Activated naive CD4-positive, alpha-beta T cell treated with anti-CD3 and anti-CD28 coated beads, Interleukin-2, amount 10 ng/mL, durations not matched to agents 7 days and 5 days (primary cell): Measurements from ENCODE around the gene ABCB1.
"Not testable (repeated sequence)": the region's sequence is repeated elsewhere in the genome, so short reads cannot be mapped to it uniquely, and the experiment has no call there.

ENCODE experiments used
- CTCF ChIA-PET: fragments of 350-600 bp; sonication (Branson Sonifier 250); formaldehyde crosslinking; loops from one replicate; lab custom pipeline; 2021; ENCODE audit warnings: antibody characterized with exemption; lab: Charles Lee
- DNase-seq: peaks from one replicate; pipeline ENCODE4 v3.0.0-alpha.2; 2020
- H3K27ac Mint-ChIP-seq: one replicate; pipeline ENCODE4 v1.8.0; 2021; ENCODE audit warnings: mild to moderate bottlenecking, moderate library complexity, mixed read lengths
- H3K27me3 Mint-ChIP-seq: one replicate; pipeline ENCODE4 v1.8.0; 2021; ENCODE audit warnings: mild to moderate bottlenecking, mixed read lengths
- H3K36me3 Mint-ChIP-seq: one replicate; pipeline ENCODE4 v1.8.0; 2021; ENCODE audit warnings: mixed read lengths
- H3K4me1 Mint-ChIP-seq: one replicate; pipeline ENCODE4 v1.8.0; 2021; ENCODE audit warnings: mixed read lengths
- H3K4me3 Mint-ChIP-seq: one replicate; pipeline ENCODE4 v1.8.0; 2021; ENCODE audit warnings: mild to moderate bottlenecking, moderate library complexity, mixed read lengths
- H3K9me3 Mint-ChIP-seq: one replicate; pipeline ENCODE4 v1.8.0; 2021; ENCODE audit warnings: mixed read lengths

Gene ABCB1

DNA sequence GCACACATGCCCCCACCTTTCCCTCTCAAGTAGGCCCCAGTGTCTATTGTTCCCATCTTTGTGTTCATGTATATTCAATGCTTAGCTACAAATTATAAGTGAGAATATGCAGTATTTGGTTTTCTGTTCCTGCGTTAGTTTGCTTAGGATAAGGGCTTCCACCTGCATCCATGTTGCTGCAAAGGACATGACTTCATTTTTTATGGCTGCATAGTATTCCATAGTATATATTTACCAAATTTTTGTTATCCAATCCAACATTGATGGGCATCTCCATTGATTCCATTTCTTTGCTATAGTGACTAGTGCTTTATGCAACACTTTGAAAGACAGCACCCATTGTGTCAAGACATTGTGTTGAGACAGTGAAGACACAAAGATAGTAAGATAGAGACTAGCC, 106.2 kb downstream of the ABCB1 start:
- Mint-ChIP-seq H3K9me3 (no peaks in the 10 kb centered on the region), H3K27ac (no peak overlapping the region), H3K4me1 (no peaks in the 10 kb centered on the region), H3K4me3 (no peak overlapping the region), H3K36me3 (no peaks in the 10 kb centered on the region), H3K27me3 (peaks cover 4% of the 10 kb centered on the region)
- CTCF ChIA-PET = interaction anchor here (0.6 kb wide), 1 partner anchor 10 kb away, joined by 3 read pairs; no protein-coding TSS in a partner anchor
- DNase-seq = no peak

DNA sequence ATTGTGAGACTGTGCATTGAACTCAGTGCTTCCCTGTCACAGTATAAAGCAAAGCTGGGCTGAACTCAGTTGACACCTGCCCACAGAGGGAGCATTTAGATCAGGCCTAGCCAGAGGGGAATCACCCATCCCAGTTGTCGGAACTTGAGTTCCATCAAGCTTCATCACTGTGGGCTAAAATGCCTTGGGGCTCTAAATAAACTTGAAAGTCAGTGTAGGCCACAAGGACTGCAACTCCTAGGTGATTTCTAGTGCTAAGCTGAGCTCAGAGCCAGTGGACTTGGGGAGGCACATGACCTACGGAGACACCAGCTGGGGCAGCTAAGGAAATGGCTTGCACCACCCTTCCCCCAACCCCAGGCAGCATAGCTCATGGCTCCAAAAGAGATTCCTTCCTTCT, 117.6 kb downstream of the ABCB1 start:
- CTCF ChIA-PET = no interaction called here
- peaks cover 9% of the 10 kb centered on the region for H3K27me3 Mint-ChIP-seq
- no peak overlapping the region for H3K27ac Mint-ChIP-seq
- no peak for DNase-seq
- no peak overlapping the region for H3K4me3 Mint-ChIP-seq
- H3K9me3 Mint-ChIP-seq = no peaks in the 10 kb centered on the region
- no peaks in the 10 kb centered on the region for H3K4me1 Mint-ChIP-seq
- no peaks in the 10 kb centered on the region for H3K36me3 Mint-ChIP-seq

DNA sequence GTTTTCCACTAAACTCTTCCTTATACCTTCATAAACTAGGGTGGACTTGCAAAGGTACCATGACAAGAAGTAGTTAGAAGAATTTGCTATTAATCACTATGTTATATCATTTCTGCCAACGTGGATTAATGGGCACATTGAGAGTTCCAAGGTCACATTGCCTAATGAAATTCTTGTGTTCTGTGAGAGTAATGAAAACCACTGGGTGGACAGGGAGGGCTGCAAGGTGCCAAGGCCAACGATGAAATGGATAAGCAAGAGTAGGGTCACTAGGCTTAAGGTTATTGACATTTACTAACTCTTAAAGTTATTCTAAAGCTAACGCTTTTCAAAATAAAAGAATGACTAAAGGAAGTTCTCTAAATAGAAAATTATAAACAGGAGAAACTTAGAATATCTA, 118.6 kb downstream of the ABCB1 start:
- CTCF ChIA-PET = no interaction called here
- Mint-ChIP-seq H3K27me3 (peaks cover 6% of the 10 kb centered on the region), H3K9me3 (no peaks in the 10 kb centered on the region)

DNA sequence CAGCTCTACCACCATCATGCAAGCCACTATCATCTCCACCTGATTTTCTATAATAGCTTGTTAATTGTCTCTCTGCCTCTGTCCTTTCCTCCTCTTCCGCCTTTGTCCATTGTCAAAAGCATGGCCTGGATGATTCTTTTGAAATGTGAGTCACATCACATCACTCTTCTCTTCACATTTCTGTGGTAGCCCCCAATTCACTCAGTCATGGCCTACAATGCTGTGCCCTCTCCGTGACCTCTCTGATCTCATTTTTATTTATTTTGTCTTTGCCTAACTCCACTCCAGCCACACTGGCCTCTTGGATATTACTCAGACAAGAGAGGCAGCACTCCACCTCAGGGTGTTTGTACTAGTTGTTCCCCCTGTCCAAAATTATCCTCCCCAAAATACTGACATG, 120.3 kb downstream of the ABCB1 start:
- H3K27me3 Mint-ChIP-seq = peaks cover 22% of the 10 kb centered on the region
- no peak overlapping the region for H3K27ac Mint-ChIP-seq
- DNase-seq = no peak
- H3K4me1 Mint-ChIP-seq = peaks cover 6% of the 10 kb centered on the region
- CTCF ChIA-PET = no interaction called here
- no peaks in the 10 kb centered on the region for H3K9me3 Mint-ChIP-seq
- H3K4me3 Mint-ChIP-seq = no peak overlapping the region
- no peaks in the 10 kb centered on the region for H3K36me3 Mint-ChIP-seq

More for the DNA sequence above, 118.6 kb downstream of the ABCB1 start:
- DNase-seq = no peak
- Mint-ChIP-seq H3K4me1 (no peaks in the 10 kb centered on the region), H3K4me3 (no peak overlapping the region), H3K36me3 (no peaks in the 10 kb centered on the region), H3K27ac (no peak overlapping the region)

DNA sequence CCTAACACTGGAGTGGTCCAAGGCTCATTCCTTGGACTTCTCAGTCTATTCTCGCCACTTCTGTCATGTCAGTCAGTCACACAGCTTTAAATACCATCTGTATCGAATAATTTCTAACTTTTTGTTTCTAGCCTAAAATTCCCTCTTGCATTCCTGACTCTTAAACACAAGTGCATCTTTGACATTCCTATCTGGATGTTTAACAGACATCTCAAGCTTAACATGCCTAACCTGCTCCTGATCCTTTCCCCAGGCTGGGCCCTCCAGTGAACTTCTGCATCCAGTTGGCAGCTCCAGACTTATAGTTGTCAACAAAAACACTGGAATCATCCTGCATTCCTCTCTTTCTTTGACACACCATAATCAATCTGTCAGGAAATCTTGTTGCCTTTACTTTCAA, 120.7 kb downstream of the ABCB1 start:
- no peaks in the 10 kb centered on the region for H3K36me3 Mint-ChIP-seq
- no peak overlapping the region for H3K4me3 Mint-ChIP-seq
- no peak overlapping the region for H3K27ac Mint-ChIP-seq
- H3K27me3 Mint-ChIP-seq = peaks cover 26% of the 10 kb centered on the region
- no peak for DNase-seq
- H3K4me1 Mint-ChIP-seq = peaks cover 9% of the 10 kb centered on the region
- H3K9me3 Mint-ChIP-seq = no peaks in the 10 kb centered on the region
- CTCF ChIA-PET = no interaction called here

DNA sequence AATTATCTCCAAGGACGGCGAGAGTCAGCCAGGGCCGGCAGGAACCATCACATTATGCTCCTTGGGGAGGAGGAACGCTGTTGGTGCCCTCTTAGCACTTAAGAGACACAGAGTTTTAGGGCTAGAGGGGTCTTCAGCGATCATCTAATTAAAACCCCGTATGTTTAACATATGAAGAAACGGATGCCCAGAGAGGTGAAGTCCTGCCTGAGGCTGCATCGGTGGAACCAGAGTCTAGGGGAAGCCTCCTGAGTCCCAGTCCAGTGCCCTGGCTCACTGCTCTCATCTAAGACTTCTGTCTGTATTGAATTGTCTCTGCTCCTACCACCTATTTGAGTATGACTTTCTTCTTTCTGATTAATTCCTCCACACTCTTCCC, 124.5 kb downstream of the ABCB1 start:
- Mint-ChIP-seq H3K4me3 (no peak overlapping the region), H3K4me1 (peaks cover 14% of the 10 kb centered on the region), H3K27ac (no peak overlapping the region), H3K9me3 (no peaks in the 10 kb centered on the region), H3K36me3 (no peaks in the 10 kb centered on the region), H3K27me3 (peaks cover 37% of the 10 kb centered on the region)
- no peak for DNase-seq
- CTCF ChIA-PET = no interaction called here

DNA sequence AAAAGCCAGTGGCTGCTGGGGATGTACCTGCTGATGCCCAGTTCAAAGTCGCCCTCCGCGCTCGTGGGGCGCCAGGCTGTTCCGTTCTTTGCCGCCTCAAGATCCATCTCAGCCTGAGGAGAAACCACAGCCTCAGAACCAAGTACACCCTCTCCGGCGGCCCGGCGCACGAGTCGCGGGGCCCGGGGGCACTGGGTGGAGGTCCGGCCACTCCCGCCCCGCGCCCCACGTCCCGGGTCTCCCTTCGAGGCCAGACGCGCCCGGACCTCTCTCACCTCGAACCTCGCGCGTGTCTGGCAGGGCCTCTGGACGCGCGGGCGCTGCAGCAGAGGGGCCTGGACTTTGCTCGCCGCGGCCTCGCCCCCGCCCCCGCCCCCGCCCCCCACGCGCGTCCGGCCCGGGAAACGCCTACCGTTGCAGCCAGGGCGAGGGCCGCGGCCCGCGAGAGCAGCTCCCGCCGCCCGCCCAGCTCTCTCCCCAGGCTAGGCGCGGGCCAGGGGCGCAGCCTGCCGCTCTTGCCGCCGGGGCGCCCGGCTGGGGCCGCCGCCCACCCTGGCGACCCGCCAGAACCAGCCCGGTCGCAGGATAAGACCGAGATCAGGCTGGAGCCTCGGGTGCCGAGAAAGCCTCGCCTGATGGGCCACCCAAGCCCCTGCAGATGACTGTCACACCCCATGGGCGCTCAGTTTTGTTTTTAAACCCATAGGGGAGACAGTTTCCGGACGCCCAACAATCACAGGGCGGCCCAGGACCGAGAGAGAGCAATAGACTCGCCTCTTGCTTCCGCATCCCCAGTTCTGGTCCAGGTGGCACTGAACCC, 125.1 kb downstream of the ABCB1 start, which contains the start of gene ABCB4:
TSS of gene ABCB4 (minus strand) at position 322 of the 820 bp plus-strand sequence. CDS start at position 107, 215 bp downstream.
- Mint-ChIP-seq H3K27ac (no peak within 1 kb of the TSS), H3K4me1 (peaks cover 14% of the 10 kb centered on the region), H3K36me3 (no peaks in the 10 kb centered on the region), H3K4me3 (peak within 1 kb of the TSS; percentile 32), H3K9me3 (no peaks in the 10 kb centered on the region), H3K27me3 (peaks cover 37% of the 10 kb centered on the region)
- no peak for DNase-seq
- CTCF ChIA-PET = no interaction called here

DNA sequence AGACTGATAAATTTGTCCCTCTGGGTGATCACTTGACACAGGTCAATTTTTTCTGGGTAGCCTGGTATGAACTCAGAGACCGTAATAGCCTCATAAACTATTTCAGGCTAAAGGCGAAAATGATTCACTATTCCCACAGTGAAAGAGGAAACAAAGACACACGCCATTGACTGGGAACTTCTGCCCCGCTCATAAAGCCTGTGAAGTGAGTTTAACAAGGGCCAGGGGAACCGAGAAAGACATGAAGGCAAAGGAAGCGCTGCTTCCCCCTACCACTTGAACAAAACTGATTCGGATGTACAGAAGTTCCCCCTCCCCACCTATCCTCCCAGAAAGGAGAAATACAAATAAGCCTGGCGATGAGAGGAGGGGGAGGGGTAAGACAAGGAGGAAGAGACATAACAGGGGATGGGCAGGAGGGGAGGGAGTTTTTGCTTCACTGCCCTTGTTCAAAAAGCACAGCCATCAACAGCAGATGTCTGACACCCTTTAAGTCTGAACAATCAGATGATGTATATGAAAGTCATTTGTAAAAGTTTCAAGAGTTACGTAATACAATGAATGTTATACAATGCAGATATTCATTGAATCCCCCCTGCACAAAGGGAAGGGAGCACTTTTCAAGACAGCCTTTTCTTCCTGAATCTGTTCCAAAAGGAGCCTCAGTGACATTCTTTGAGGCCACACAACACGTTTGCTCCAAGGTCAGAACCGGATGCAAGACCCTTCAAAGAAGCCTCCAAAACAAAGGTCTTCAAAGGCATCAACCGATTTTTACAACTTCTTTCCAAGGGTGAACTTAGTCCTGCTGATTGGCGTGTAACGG, 125.9 kb downstream of the ABCB1 start:
- H3K36me3 Mint-ChIP-seq = no peaks in the 10 kb centered on the region
- peaks cover 14% of the 10 kb centered on the region for H3K4me1 Mint-ChIP-seq
- H3K27ac Mint-ChIP-seq = no peak overlapping the region
- H3K9me3 Mint-ChIP-seq = no peaks in the 10 kb centered on the region
- peak overlapping the region; percentile 32 for H3K4me3 Mint-ChIP-seq
- no peak for DNase-seq
- H3K27me3 Mint-ChIP-seq = peaks cover 37% of the 10 kb centered on the region
- CTCF ChIA-PET = no interaction called here

DNA sequence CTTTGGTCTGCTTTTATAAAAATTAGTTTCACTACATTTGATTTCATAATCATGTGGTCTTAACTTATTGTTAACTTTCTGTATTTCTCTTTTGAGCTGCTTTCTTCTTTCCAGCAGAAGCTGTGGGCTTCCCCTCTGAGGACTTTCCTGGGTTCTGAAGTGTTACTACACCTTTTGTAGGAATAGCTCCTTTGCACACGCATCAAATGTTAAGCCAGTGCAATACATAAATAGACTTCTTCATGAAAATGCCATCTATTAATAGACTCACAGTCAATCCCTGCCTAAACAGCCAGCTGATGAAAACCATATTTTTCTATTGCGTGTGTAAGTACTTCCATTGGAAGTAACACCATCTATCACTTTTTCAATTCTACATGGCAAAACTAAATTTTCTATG, 126.7 kb downstream of the ABCB1 start:
- Mint-ChIP-seq H3K4me3 (no peak overlapping the region), H3K27ac (no peak overlapping the region), H3K4me1 (peaks cover 14% of the 10 kb centered on the region), H3K9me3 (no peaks in the 10 kb centered on the region), H3K36me3 (no peaks in the 10 kb centered on the region), H3K27me3 (peaks cover 37% of the 10 kb centered on the region)
- CTCF ChIA-PET = no interaction called here
- no peak for DNase-seq

DNA sequence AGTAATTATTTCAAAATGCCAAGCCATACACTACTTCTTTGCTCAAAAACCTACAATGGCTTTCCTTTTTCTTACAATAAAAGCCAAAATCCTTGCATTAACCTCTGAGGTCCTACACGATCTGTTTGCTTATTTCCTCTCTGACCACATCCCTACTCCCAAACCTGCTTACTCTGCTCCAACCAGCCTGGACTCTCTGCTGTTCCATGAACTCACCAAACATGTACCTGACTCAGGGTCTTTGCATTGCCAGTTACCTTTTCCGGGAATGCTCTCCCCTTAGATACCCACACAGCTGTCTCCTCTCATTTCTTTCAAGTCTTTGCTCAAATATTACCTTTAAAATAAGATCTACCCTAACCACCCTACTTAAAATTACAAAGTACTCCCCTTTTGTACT, 127.5 kb downstream of the ABCB1 start:
- peaks cover 37% of the 10 kb centered on the region for H3K27me3 Mint-ChIP-seq
- DNase-seq = no peak
- H3K4me1 Mint-ChIP-seq = peaks cover 14% of the 10 kb centered on the region
- CTCF ChIA-PET = no interaction called here
- H3K36me3 Mint-ChIP-seq = no peaks in the 10 kb centered on the region
- no peak overlapping the region for H3K4me3 Mint-ChIP-seq
- no peak overlapping the region for H3K27ac Mint-ChIP-seq
- no peaks in the 10 kb centered on the region for H3K9me3 Mint-ChIP-seq

DNA sequence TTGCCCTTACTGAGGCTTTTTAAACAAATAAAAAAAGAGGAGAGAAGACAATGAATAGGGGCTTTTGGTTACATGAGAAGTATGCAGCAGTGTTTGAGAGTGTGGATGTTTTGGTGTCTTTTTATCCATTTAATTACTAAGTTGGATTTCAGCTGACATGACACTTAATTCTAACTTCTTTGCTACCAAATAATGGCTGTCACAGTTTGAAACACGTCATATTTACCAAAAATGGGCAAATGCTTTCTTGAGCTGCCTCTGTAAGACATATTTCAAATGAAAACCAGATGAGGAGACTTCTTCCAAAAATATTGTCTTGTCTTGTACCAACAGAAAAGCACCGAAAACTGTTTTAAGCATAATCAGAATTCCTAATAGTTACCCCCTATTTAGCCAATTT, 129.2 kb downstream of the ABCB1 start:
- CTCF ChIA-PET = no interaction called here

DNA sequence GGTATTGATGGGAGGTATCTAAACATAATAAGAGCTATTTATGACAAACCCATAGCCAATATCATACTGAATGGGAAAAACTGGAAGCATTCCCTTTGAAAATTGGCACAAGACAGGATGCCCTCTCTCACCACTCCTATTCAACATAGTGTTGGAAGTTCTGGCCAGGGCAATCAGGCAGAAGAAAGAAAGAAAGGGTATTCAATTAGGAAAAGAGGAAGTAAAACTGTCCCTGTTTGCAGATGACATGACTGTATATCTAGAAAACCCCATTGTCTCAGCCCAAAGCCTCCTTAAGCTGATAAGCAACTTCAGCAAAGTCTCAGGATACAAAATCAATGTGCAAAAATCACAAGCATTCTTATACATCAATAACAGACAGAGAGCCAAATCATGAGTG, 131.5 kb downstream of the ABCB1 start:
- H3K36me3 Mint-ChIP-seq, H3K4me1 Mint-ChIP-seq, H3K4me3 Mint-ChIP-seq, H3K9me3 Mint-ChIP-seq, DNase-seq, H3K27ac Mint-ChIP-seq, CTCF ChIA-PET: not testable (repeated sequence)
- peaks cover 16% of the 10 kb centered on the region for H3K27me3 Mint-ChIP-seq

More for the DNA sequence above, 129.2 kb downstream of the ABCB1 start:
- Mint-ChIP-seq H3K36me3 (no peaks in the 10 kb centered on the region), H3K4me1 (peaks cover 14% of the 10 kb centered on the region), H3K27ac (no peak overlapping the region), H3K27me3 (peaks cover 28% of the 10 kb centered on the region), H3K4me3 (no peak overlapping the region), H3K9me3 (no peaks in the 10 kb centered on the region)
- DNase-seq = no peak

DNA sequence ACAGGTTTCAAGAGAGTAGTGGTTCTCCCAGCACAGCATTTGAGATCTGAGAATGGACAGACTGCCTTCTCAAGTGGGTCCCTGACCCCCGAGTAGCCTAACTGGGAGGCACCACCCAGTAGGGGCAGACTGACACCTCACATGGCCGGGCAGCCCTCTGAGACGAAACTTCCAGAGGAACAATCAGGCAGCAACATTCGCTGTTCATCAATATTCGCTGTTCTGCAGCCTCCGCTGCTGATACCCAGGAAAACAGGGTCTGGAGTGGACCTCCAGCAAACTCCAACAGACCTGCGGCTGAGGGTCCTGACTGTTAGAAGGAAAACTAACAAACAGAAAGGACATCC, 135.2 kb downstream of the ABCB1 start:
- H3K27me3 Mint-ChIP-seq, CTCF ChIA-PET, DNase-seq, H3K36me3 Mint-ChIP-seq, H3K27ac Mint-ChIP-seq, H3K4me1 Mint-ChIP-seq, H3K9me3 Mint-ChIP-seq, H3K4me3 Mint-ChIP-seq: not testable (repeated sequence)

DNA sequence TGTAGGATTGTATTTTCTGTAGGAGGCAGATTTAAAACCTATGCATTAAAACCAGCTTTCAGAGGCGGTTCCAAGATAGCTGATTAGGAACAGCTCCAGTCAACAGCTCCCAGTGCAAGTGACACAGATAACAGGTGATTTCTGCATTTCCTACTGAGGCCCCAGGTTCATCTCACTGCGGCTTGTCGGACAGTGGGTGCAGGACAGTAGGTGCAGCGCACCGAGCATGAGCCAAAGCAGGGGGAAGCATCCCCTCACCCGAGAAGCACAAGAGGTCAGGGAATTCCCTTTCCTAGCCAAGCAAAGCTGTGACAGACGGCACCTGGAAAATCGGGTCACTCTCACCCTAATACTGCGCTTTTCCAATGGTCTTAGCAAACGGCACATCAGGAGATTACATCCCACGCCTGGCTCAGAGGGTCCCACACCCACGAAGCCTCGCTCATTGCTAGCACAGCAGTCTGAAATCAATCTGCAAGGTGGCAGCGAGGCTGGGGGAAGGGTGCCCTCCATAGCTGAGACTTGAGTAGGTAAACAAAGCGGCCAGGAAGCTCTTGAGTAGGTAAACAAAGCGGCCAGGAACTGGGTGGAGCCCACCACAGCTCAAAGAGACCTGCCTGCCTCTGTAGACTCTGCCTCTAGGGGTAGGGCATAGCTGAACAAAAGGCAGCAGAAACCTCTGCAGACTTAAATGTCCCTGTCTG, 135.7 kb downstream of the ABCB1 start:
- CTCF ChIA-PET = interaction anchor here (0.6 kb wide), 1 partner anchor 457 kb away, joined by 3 read pairs; no protein-coding TSS in a partner anchor
- not testable (repeated sequence) for H3K4me3 Mint-ChIP-seq, H3K4me1 Mint-ChIP-seq, H3K36me3 Mint-ChIP-seq, H3K27me3 Mint-ChIP-seq, H3K27ac Mint-ChIP-seq, H3K9me3 Mint-ChIP-seq, DNase-seq
